Testis (tissue), 2 donors: Measurements from ENCODE around the gene NFATC2IP.

Experiments
- CTCF ChIP-seq, 3 experiments: fragments of 450-650 bp in 2 of 3; fragments of 200-600 bp in 1 of 3; sonication (generic) in 1 of 3; IDR thresholded peaks; one replicate each; pipeline ENCODE4 v1.5.1; 2016 to 2019; ENCODE audit warnings: antibody characterized with exemption in 3 of 3, mild to moderate bottlenecking in 2 of 3, moderate library complexity in 1 of 3
- POLR2A ChIP-seq: fragments of 450-650 bp; IDR thresholded peaks from one replicate; pipeline ENCODE4 v1.6.1; 2017; ENCODE audit warnings: antibody characterized with exemption, mild to moderate bottlenecking, moderate library complexity

GRCh38 chr16:28986492-28986891 is 35.8 kb downstream of the NFATC2IP start:
- TF ChIP-seq POLR2A = no peak
- TF ChIP-seq CTCF (IDR thresholded peaks at IDR 0.05) = no peak
